ENCODE data around the gene LPCAT1. TPM values are rescaled to one million over a fixed set of nuclear protein-coding genes. Genes with fewer than 3 reads are reported as not detected.
"Not testable (repeated sequence)": the region's sequence is repeated elsewhere in the genome, so short reads cannot be mapped to it uniquely, and the experiment has no call there.

The LPCAT1 gene
- total and polyA plus RNA-seq, 2 of the 4 experiments (the other 2 are of a cell fraction) = 17.7 to 33.6 TPM

DNA sequence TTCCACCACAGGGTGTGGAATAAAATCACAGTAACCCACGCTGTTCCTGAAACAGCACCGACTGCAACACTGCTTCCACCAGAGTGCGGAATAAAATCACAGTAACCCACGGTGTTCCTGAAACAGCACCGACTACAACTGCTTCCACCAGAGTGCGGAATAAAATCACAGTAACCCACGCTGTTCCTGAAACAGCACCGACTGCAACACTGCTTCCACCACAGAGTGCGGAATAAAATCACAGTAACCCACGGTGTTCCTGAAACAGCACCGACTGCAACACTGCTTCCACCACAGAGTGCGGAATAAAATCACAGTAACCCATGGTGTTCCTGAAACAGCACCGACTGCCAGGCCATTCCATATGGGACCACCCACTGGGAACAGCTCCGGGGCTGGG lies 18.7 kb downstream of the LPCAT1 start:
- H2AK5ac ChIP-seq (ENCODE audit: low read depth, low read length); BruUV-seq (replicated peaks); H2AFZ ChIP-seq (replicated peaks; ENCODE audit: low read length, poor library complexity); H2BK5ac ChIP-seq (ENCODE audit: low read depth, low read length, poor library complexity, severe bottlenecking); DNase-seq; intact Hi-C loops (cut with micrococcal nuclease); H4K5ac ChIP-seq (ENCODE audit: low read depth, low read length); H3K27me3 ChIP-seq (ENCODE audit: control insufficient read depth, insufficient read depth, low read length); H2BK20ac ChIP-seq (ENCODE audit: low read depth, low read length); CTCF ChIA-PET; H3K23ac ChIP-seq (ENCODE audit: low read depth, low read length); H2BK15ac ChIP-seq (ENCODE audit: low read depth, low read length); H2BK120ac ChIP-seq (ENCODE audit: low read depth, low read length); H3K14ac ChIP-seq (replicated peaks; ENCODE audit: low read depth, low read length); H3K4me1 ChIP-seq (ENCODE audit: control insufficient read depth, insufficient read depth, low read length); H3K4me2 ChIP-seq (ENCODE audit: low read depth, low read length); ATAC-seq (ENCODE audit: low read depth); H3K56ac ChIP-seq (ENCODE audit: extremely low read depth, insufficient read depth, low read length); H3K27ac ChIP-seq (ENCODE audit: insufficient read depth, low read length); H4K91ac ChIP-seq (ENCODE audit: insufficient read depth, low read depth, low read length); in situ Hi-C loops (cut with MboI; ENCODE audit: low sequenced_read_pairs); dilution Hi-C loops (cut with HindIII; ENCODE audit: low sequenced_read_pairs, unreplicated experiment); H3K9me3 ChIP-seq (ENCODE audit: control insufficient read depth, insufficient read depth, low read length); H3K4ac ChIP-seq (ENCODE audit: low read depth, low read length); H4K8ac ChIP-seq (ENCODE audit: low read depth in 2 of 2, low read length in 2 of 2); POLR2A ChIA-PET (ENCODE audit: unreplicated experiment); H3K18ac ChIP-seq (ENCODE audit: low read depth, low read length); H3K4me3 ChIP-seq (ENCODE audit: insufficient read depth, low read depth, low read length); H2AK9ac ChIP-seq (replicated peaks; ENCODE audit: low read depth, low read length, poor library complexity); H3K9ac ChIP-seq (ENCODE audit: low read depth, low read length): not testable (repeated sequence)
- H4K20me1 ChIP-seq (ENCODE audit: insufficient read depth, low read length) = peaks cover 96% of the 10 kb centered on the region
- 74% methylated on average over 9 of the region's 14 CpGs; no CpG with 5 or more reads in 1 of the 2 experiments for WGBS, 2 experiments (ENCODE audit: extremely low coverage in 2 of 2, insufficient read length in 1 of 2)
- H3K9me1 ChIP-seq (ENCODE audit: insufficient read depth, low read length) = peaks cover 25% of the 10 kb centered on the region
- H3K36me3 ChIP-seq (ENCODE audit: control insufficient read depth, insufficient read depth, low read length) = peaks cover 25% of the 10 kb centered on the region; the same call in 1 of the 2 replicates
- H3K79me1 ChIP-seq (ENCODE audit: low read depth in 1 of 2, low read length in 2 of 2) = peaks cover 21 to 81% of the 10 kb centered on the region in 2 experiments

Data from IMR-90 (cell line).